ENCODE data around the gene HPS5. TPM values are rescaled to one million over a fixed set of nuclear protein-coding genes. Genes with fewer than 3 reads are reported as not detected.

HPS5 gene
- 11.0 and 22.9 TPM in 2 replicates for total RNA-seq

GRCh38 chr11:18321969-18322711, at the start of gene HPS5, which contains the start of gene GTF2H1:
HPS5 (minus strand) TSS chr11:18322140; CDS start chr11:18317858, 4,282 bp downstream.
GTF2H1 (plus strand) TSS chr11:18322567; CDS start chr11:18333075, 10,508 bp downstream.

DNA sequence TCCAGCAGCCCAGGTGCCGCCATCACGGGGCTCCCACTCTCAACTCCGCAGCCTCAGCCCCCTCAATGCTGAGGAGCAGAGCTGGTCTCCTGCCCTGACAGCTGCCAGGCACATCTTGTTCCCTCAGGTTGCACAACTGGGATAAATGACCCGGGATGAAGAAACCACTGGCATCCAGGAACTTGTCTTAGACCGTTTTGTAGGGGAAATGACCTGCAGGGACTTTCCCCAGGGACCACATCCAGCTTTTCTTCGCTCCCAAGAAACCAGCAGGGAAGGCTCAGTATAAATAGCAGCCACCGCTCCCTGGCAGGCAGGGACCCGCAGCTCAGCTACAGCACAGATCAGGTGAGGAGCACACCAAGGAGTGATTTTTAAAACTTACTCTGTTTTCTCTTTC, 56.0 kb downstream of the HPS5 start, which contains the start of gene SAA1:
SAA1 (plus strand) TSS at position 316 of the 400 bp plus-strand sequence. CDS start 624 bp downstream, outside the sequence.

GRCh38 chr11:18248561-18248960, 73.4 kb downstream of the HPS5 start, which contains the start of gene SAA2:
SAA2 (minus strand) TSS chr11:18248668; CDS start chr11:18248011, 657 bp downstream.

DNA sequence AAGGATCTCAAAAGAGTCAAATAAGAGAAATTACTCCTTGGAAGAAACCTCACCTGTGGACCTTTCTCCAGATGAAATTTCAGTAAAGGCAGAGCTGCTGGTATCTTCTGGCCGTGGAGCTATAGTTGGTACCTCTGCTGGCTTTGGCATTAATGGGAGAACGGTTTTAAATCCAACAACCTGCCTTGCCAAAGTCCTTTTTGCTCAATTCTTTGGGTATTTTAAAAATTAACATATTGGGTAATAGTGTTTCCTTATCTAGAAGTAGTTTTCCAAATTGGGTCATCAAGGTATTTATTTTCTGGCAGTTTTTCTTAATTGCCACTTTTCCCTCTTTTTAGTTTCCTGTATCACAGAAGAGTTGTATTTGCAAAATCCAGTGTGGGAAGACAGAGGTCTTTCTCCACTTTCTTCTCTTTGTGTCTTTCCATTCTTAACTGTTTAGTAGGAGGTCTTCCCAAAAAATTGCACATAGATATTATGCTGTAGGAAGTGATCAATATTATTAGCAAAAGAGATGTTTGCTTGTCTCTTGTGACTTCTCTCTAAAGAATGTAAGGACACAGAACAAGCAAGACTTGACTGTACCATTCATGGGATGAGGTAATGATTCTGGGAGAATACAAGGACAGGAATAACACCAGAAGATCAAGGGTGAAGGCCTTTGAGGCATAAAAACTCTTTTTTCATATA, 85.1 kb downstream of the HPS5 start, which contains the start of gene SAA4:
SAA4 (minus strand) TSS at position 139 of the 693 bp plus-strand sequence. CDS start 876 bp downstream, outside the sequence.

Other genes with a start within 250 kb of the HPS5 start
- 12.1 and 17.0 TPM in 2 replicates for gene SAAL1, start 216.1 kb downstream of the HPS5 start, total RNA-seq
- not detected in 2 replicates for gene MRGPRX3, start 189.6 kb downstream of the HPS5 start, total RNA-seq
- gene MRGPRX4, start 149.3 kb downstream of the HPS5 start, total RNA-seq, result not detected in 2 replicates
- not detected in 2 replicates for gene SAA4, start 85.3 kb downstream of the HPS5 start, total RNA-seq
- not detected in 2 replicates for gene SAA2, start 73.5 kb downstream of the HPS5 start, total RNA-seq
- not detected in 2 replicates for gene SAA1, start 55.9 kb downstream of the HPS5 start, total RNA-seq
- gene GTF2H1, start 427 bp upstream of the HPS5 start, total RNA-seq, result 42.7 and 46.8 TPM in 2 replicates
- 761 and 785 TPM in 2 replicates for gene LDHA, start 72.4 kb upstream of the HPS5 start, total RNA-seq
- not detected in 2 replicates for gene LDHC, start 90.2 kb upstream of the HPS5 start, total RNA-seq
- gene LDHAL6A, start 133.7 kb upstream of the HPS5 start, total RNA-seq, result not detected in 2 replicates
- 70.6 and 103 TPM in 2 replicates for gene TSG101, start 204.8 kb upstream of the HPS5 start, total RNA-seq

Measured in myometrial cell (primary cell).